OCI-LY7 (cell line): Measurements from ENCODE around the gene TCERG1L.

Source experiments
- CTCF ChIP-seq: fragments of 200-600 bp; sonication (generic); conservative IDR thresholded peaks from 2 replicates; pipeline ENCODE4 v1.5.1; 2014; ENCODE audit warnings: mild to moderate bottlenecking, antibody characterized with exemption, low read length, moderate library complexity, mixed read lengths
- EZH2phosphoT487 ChIP-seq: fragments of 200-600 bp; sonication (generic); IDR thresholded peaks from 2 replicates; pipeline ENCODE4 v1.6.1; 2018; ENCODE audit warnings: low read depth, borderline replicate concordance, mild to moderate bottlenecking, mixed run types, antibody characterized with exemption, low read length, moderate library complexity, mixed read lengths

- no peak for TF ChIP-seq CTCF
- TF ChIP-seq EZH2phosphoT487 = no peak
Measured at GRCh38 chr10:131086094-131086493, 225.4 kb downstream of the TCERG1L start.
